Fibroblast of skin of abdomen (primary cell): ENCODE data around the gene SLC8B1. TPM values are rescaled to one million over a fixed set of nuclear protein-coding genes. Genes with fewer than 3 reads are reported as not detected.

Source experiments
- DNase-seq: peaks from one replicate; pipeline ENCODE4 v3.0.0-alpha.2; 2013
- polyA plus RNA-seq, 2 experiments: library from polyadenylated mRNA; unstranded; fragments of 120-200 nt; gene quantifications; one replicate each; pipeline ENCODE4 v1.2.1, GENCODE V29; 2013; ENCODE audit not compliant: insufficient read length in 2 of 2

The SLC8B1 gene
- 12.7 TPM for polyA plus RNA-seq (2013, experiment 1 of 2; ENCODE audit: insufficient read length)
- polyA plus RNA-seq (2013, experiment 2 of 2; ENCODE audit: insufficient read length) = 11.8 TPM

- DNase-seq = peak; percentile 72
Measured at GRCh38 chr12:113334786-113335539, at the start of gene SLC8B1. Gene SLC8B1 (minus strand): TSS chr12:113335109. CDS start chr12:113332878, 2,231 bp downstream.

- no peak for DNase-seq
Measured at GRCh38 chr12:113382206-113382605, 47.3 kb upstream of the SLC8B1 start.

DNA sequence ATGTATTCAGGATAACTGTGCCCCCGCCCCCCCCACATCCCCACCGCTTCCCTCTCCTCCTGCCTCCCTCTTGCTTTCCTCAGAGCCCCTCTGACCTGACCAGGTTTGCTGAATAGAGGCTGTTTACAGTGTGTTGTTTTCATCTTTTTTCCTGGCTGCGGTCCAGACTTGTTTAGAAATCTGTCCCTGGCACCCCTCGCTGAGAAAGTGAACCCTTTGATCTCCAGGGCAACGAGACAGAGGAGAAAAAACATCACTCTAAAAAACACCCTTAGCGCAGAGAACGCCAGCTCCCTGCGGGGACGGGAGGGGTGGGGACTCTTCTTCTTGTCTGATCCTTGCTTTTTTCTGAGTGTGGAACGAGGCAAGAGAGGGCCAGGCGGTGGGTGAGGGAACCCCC is 46.3 kb upstream of the SLC8B1 start:
- no peak for DNase-seq

DNA sequence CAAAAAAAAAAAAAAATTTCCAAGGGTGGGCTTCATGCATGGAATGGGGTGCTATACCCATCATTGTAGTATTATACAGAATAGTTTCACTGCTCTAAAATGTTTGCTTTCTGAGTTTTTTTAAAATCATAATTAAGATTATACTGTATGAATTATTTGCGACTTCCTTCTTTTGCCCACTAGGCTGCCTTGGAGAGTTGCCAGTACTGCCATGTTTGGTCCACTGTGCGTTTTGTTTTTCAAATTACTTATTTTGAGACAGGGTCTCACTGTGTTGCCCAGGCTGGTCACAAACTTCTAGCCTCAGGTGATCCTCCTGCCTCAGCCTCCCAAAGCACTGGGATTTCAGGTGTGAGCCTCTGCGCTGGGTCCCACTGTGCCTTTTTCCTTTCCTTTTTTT is 43.4 kb upstream of the SLC8B1 start:
- no peak for DNase-seq

DNA sequence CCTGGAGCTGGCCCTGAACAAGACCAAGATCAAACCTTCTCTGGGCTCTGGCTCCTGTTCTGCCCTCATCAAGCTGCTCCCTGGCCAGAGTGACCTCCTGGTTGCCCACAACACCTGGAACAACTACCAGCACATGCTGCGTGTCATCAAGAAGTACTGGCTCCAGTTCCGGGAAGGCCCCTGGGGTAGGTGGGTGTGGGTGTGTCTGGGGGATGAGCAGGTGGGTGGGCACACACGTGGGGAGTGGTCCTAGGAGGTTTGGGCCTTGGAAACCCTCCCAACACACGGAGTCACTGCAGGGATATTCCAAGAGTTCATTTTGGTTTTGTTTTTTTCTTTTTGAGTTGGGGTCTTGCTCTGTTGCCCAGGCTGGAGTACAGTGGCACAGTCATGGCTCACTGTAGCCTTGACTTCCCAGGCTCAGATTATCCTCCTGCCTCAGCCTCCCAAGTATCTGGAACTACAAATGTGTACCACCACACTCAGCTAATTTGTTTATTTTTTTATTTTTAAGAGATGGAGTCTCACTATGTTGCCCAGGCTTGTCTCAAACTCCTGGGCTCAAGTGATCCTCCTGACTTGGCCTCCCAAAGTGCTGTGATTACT is 40.0 kb upstream of the SLC8B1 start:
- DNase-seq = no peak

DNA sequence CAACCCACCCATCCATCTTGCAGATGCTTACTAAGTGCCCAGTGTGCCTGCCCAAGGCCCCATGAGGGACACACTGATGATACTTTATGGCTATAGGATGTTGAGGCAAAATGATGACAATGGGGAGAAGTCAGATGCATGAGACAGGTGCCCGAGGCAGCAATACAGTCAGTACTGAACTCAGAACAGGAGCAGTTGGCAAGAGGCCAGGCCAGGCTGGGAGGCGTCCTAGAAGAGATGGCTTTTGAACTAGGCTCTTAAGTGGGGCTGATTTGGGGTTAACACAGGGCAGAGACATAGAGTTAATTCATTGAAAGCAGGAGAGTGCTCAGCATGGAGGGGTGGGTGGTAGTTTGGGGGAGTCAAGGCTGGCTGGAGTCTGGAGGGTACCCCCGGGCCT is 39.1 kb upstream of the SLC8B1 start:
- DNase-seq = no peak

GRCh38 chr12:113373440-113373839 is 38.5 kb upstream of the SLC8B1 start:
- DNase-seq = no peak

DNA sequence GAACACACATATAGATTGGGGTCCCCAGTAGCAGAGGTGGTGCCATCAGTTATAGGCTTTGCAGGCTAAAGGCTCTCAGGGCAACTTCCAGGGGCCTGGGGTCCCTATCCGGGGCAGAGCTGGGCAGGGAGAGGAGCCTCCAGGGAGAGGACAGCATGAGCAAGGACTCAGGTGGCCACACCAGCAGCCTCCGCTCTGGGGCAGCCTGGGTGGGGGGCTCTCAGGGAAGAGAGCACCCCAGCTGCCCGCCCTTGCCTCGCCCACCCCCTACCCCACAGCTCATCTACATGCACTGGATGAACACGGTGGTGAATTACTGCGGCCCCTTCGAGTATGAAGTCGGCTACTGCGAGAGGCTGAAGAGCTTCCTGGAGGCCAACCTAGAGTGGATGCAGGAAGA is 37.5 kb upstream of the SLC8B1 start:
- DNase-seq = no peak

DNA sequence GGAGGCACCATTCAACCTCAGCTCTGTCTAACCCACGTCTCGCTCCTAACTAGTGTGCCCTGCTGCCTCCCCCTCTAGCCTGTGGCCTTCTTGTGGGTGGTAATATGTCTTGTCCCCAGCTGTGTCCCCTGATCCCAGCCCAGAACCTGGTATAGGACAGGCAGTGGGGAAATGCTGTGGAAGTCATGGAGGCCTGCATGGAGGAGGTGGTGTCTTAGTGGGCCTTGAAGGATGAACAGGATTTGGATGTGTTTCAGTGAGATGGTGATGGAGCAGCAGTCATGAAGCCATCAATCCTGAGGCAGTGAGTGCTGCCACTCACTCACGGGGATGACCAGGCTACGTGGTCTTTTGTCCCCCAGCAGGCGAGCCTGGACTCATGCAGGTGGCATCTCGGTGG is 36.9 kb upstream of the SLC8B1 start:
- no peak for DNase-seq

- DNase-seq = no peak
Measured at GRCh38 chr12:113370923-113371682, 36.2 kb upstream of the SLC8B1 start.

DNA sequence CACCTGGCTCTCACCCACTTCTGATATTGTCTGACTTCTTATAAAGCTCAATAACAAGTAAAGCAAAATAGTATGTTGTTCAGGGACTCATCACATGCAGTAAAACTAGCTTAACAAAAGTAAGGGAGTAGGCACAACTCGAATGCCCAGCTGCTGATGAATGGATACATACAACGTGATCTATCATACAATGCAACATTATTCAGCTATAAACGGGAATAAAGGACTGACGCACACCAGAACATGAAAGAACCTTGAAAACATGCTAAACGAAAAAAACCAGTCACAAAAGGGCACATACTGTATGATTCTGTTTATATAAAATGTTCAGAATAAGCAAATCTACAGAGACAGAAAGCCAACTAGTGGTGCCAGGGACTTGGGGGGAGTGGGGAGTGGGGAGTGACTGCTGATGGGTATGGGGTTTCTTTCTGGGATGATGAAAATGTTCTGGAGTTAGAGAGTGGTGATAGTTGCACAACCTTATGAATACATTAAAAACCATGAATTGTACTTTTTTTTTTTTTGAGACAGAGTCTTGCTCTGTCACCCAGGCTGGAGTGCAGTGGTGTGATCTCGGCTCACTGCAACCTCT is 34.6 kb upstream of the SLC8B1 start:
- no peak for DNase-seq

GRCh38 chr12:113368331-113368730 is 33.4 kb upstream of the SLC8B1 start:
- DNase-seq = no peak

- DNase-seq = no peak
Measured at GRCh38 chr12:113366827-113367226, 31.9 kb upstream of the SLC8B1 start.

GRCh38 chr12:113365639-113366395 is 30.9 kb upstream of the SLC8B1 start:
- DNase-seq = no peak

- no peak for DNase-seq
Measured at GRCh38 chr12:113364698-113365097, 29.8 kb upstream of the SLC8B1 start.

GRCh38 chr12:113361574-113362370 is 26.9 kb upstream of the SLC8B1 start:
- no peak for DNase-seq

GRCh38 chr12:113359939-113360748 is 25.2 kb upstream of the SLC8B1 start:
- no peak for DNase-seq

- DNase-seq = peak; percentile 34
Measured at GRCh38 chr12:113359133-113359938, 24.4 kb upstream of the SLC8B1 start.

DNA sequence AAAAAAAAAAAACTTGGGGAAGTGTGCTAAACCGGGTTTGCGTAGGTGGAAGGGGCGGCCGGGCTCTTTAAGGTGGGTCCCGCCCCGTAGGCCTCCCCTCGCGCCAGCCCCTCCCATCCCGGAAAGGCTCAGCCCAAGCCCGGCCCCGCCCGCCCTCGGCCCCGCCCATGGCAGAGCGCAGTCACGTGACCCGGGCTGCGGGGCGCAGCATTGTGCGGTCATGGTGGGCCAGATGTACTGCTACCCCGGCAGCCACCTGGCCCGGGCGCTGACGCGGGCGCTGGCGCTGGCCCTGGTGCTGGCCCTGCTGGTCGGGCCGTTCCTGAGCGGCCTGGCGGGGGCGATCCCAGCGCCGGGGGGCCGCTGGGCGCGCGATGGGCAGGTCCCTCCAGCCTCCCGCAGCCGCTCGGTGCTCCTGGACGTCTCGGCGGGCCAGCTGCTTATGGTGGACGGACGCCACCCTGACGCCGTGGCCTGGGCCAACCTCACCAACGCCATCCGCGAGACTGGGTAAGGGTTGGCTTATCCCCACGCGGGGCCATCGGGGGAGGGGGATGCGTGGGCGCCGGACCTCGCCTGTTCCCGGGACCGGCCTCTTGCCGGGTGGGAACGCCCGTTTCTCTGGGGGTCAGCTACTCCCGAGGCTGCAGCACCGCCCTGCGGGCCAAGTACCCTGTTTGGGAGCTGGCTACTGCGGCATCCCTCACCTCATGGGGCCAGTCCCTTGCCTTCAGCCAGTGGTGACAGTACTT is 23.6 kb upstream of the SLC8B1 start, which contains the start of gene PLBD2:
Gene PLBD2 (plus strand): TSS at position 207 of the 752 bp plus-strand sequence. CDS start 14 bp downstream, at position 221.
- peak; percentile 93 for DNase-seq
